Fibroblast of skin of abdomen (primary cell): ENCODE data around the gene FAM118A.
"Not testable (repeated sequence)": the region's sequence is repeated elsewhere in the genome, so short reads cannot be mapped to it uniquely, and the experiment has no call there.

ENCODE experiments used
- DNase-seq: peaks from one replicate; pipeline ENCODE4 v3.0.0-alpha.2; 2013

Gene FAM118A

GRCh38 chr22:45284705-45285262 lies 24.9 kb upstream of the FAM118A start, which contains the start of gene UPK3A:
TSS of gene UPK3A (plus strand) at chr22:45284949. CDS start at chr22:45285014, 65 bp downstream.
- DNase-seq, result no peak

GRCh38 chr22:45285263-45286058 lies 24.3 kb upstream of the FAM118A start:
- DNase-seq, result no peak

- no peak for DNase-seq
These were observed 22.7 kb upstream of the FAM118A start for GRCh38 chr22:45286854-45287551.

GRCh38 chr22:45290410-45290936 lies 19.3 kb upstream of the FAM118A start:
- peak; percentile 82 for DNase-seq

GRCh38 chr22:45291061-45291930 lies 18.4 kb upstream of the FAM118A start:
- DNase-seq, result no peak

- no peak for DNase-seq
These were observed 17.8 kb upstream of the FAM118A start for GRCh38 chr22:45291931-45292290.

GRCh38 chr22:45292731-45293442 lies 16.8 kb upstream of the FAM118A start:
- DNase-seq, result no peak

GRCh38 chr22:45294030-45294429 lies 15.7 kb upstream of the FAM118A start:
- DNase-seq, result no peak

- not testable (repeated sequence) for DNase-seq
These were observed 14.7 kb upstream of the FAM118A start for GRCh38 chr22:45295004-45295403.

GRCh38 chr22:45295492-45295891 lies 14.2 kb upstream of the FAM118A start:
- DNase-seq, result no peak

- DNase-seq, result no peak
These were observed 13.0 kb upstream of the FAM118A start for GRCh38 chr22:45296628-45297297.

GRCh38 chr22:45298934-45299505 lies 10.7 kb upstream of the FAM118A start:
- DNase-seq, result no peak

- no peak for DNase-seq
These were observed 7.0 kb upstream of the FAM118A start for GRCh38 chr22:45302751-45303150.

- DNase-seq, result no peak
These were observed 6.6 kb upstream of the FAM118A start for GRCh38 chr22:45303181-45303580.

- DNase-seq, result no peak
These were observed 4.8 kb upstream of the FAM118A start for GRCh38 chr22:45304971-45305370.

GRCh38 chr22:45305456-45306075 lies 4.2 kb upstream of the FAM118A start:
- DNase-seq, result no peak

- no peak for DNase-seq
These were observed 3.6 kb upstream of the FAM118A start for GRCh38 chr22:45306139-45306538.

- no peak for DNase-seq
These were observed 1.3 kb upstream of the FAM118A start for GRCh38 chr22:45308391-45308956.

GRCh38 chr22:45308957-45309421 lies 745 bp upstream of the FAM118A start:
- DNase-seq, result no peak
